ENCODE results near the gene SORCS2.

DNA sequence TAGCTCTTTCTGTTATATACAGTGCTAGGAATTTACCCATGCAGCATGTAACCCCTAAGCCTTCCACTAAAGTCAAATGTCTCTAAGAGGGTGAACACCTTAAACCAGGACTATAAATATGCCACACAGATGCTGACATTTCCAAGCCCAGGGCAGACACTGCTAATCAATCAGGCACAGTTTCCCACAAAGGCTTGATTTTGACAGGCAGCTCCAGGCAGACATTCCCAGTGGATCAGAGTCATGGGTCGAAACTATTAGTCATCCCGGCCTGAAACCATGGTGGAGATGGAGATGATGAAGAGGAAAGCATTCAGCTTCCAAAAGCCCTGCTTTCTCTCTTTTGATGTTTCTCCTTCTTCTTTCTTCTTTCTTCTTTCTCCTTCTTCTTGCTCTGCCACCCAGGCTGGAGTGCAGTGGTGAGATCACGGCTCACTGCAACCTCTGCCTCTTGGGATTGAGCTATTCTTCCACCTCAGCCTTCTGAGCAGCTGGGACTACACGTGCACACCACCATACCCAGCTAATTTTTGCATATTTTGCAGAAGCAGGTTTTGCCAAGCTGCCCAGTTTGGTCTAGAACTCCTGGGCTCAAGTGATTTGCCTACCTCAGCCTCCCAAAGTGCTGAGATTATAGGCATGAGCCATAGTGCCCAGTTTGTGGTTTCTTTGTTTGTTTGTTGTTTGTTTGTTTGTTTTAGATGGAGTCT lies 21.0 kb upstream of the SORCS2 start:
- TF ChIP-seq, protein P1, sequence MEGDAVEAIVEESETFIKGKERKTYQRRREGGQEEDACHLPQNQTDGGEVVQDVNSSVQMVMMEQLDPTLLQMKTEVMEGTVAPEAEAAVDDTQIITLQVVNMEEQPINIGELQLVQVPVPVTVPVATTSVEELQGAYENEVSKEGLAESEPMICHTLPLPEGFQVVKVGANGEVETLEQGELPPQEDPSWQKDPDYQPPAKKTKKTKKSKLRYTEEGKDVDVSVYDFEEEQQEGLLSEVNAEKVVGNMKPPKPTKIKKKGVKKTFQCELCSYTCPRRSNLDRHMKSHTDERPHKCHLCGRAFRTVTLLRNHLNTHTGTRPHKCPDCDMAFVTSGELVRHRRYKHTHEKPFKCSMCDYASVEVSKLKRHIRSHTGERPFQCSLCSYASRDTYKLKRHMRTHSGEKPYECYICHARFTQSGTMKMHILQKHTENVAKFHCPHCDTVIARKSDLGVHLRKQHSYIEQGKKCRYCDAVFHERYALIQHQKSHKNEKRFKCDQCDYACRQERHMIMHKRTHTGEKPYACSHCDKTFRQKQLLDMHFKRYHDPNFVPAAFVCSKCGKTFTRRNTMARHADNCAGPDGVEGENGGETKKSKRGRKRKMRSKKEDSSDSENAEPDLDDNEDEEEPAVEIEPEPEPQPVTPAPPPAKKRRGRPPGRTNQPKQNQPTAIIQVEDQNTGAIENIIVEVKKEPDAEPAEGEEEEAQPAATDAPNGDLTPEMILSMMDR (conservative IDR thresholded peaks at IDR 0.05; ENCODE audit: low read depth, low read length) = no peak
- no peak for TF ChIP-seq EZH2 (IDR thresholded peaks at IDR 0.05; ENCODE audit: borderline replicate concordance, low read depth, low read length, poor library complexity, severe bottlenecking)

All from A673 (cell line).